ENCODE results near the gene LRP1B. TPM values are rescaled to one million over a fixed set of nuclear protein-coding genes. Genes with fewer than 3 reads are reported as not detected.

LRP1B gene
- total and polyA plus RNA-seq, 2 donors from 2014 or later: 0.69 to 1.2 TPM

DNA sequence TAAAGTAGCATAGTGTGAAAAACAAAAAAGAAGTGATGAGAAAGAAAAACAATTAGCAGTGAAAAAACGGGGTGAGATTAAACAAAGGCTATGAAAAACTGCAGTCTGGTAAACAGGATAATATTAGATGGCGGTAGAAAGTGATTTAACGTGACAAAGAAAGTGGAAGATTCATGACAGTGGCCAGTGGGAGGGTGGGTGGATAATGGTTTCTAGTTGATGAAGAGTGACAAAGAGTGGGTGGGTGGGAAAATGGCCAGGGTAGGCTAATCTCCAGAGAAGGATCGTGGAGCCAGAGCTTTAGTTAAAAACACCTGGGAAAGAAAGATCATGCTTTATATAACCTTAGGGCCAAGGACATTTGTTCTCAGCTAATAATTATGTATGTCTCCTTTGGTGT lies 1667.8 kb downstream of the LRP1B start:
- Histone ChIP-seq H3K27ac (ENCODE audit: low read depth in 2 of 2, low read length in 2 of 2) (no peak overlapping the region), H3K36me3 (ENCODE audit: control insufficient read depth in 2 of 3, insufficient read depth in 3 of 3, low read length in 3 of 3) (no peaks in the 10 kb centered on the region), H3K9me3 (ENCODE audit: control insufficient read depth in 2 of 3, insufficient read depth in 1 of 3, low read length in 3 of 3) (no peaks in the 10 kb centered on the region), H3K4me1 (ENCODE audit: control insufficient read depth in 2 of 3, insufficient read depth in 2 of 3, low read depth in 1 of 3, low read length in 3 of 3) (no peaks in the 10 kb centered on the region), H3K9ac (ENCODE audit: low read length in 3 of 3) (no peak overlapping the region), H3K4me3 (ENCODE audit: low read length in 3 of 3) (no peak overlapping the region), H3K27me3 (ENCODE audit: control insufficient read depth, insufficient read depth, low read length) (no peaks in the 10 kb centered on the region)
- DNase-seq: peak in 1 of 5 donors; percentile 7
- intact Hi-C loops (cut with DNase I): no loop called here
- FAIRE-seq: no peak
- TF ChIP-seq, protein P1, sequence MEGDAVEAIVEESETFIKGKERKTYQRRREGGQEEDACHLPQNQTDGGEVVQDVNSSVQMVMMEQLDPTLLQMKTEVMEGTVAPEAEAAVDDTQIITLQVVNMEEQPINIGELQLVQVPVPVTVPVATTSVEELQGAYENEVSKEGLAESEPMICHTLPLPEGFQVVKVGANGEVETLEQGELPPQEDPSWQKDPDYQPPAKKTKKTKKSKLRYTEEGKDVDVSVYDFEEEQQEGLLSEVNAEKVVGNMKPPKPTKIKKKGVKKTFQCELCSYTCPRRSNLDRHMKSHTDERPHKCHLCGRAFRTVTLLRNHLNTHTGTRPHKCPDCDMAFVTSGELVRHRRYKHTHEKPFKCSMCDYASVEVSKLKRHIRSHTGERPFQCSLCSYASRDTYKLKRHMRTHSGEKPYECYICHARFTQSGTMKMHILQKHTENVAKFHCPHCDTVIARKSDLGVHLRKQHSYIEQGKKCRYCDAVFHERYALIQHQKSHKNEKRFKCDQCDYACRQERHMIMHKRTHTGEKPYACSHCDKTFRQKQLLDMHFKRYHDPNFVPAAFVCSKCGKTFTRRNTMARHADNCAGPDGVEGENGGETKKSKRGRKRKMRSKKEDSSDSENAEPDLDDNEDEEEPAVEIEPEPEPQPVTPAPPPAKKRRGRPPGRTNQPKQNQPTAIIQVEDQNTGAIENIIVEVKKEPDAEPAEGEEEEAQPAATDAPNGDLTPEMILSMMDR (IDR thresholded peaks at IDR 0.05; ENCODE audit: borderline replicate concordance, extremely low read depth, insufficient read depth): no peak

DNA sequence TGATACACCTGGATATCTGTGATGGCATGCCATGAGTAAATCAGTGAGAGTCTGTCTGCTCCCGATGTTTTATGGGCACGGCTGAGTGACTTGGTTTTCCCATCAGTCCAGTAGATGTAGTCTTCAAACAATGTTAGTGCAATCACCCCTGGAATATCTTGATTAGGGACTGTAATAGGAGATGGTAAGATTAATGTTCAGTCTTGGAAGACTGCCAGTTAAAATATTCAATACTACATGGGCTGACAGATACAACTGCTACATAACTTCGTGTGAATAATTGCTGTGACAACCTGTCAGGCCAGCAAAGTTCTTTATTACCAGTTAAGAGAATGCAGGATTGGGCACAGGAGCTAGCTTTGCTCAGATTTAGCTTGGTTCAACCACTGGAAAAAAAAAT lies 1673.3 kb downstream of the LRP1B start:
- H3K36me3 ChIP-seq (ENCODE audit: control insufficient read depth in 2 of 3, insufficient read depth in 3 of 3, low read length in 3 of 3): no peaks in the 10 kb centered on the region
- intact Hi-C loops (cut with DNase I): no loop called here
- H3K27ac ChIP-seq (ENCODE audit: low read depth in 2 of 2, low read length in 2 of 2): no peak overlapping the region
- DNase-seq (peak in 3 of 5 donors; percentile 11 to 66 (median 62)), FAIRE-seq (no peak)
- H3K4me3 ChIP-seq (ENCODE audit: low read length in 3 of 3): no peak overlapping the region
- TF ChIP-seq, protein P1 (IDR thresholded peaks at IDR 0.05; ENCODE audit: borderline replicate concordance, extremely low read depth, insufficient read depth): no peak
- no peaks in the 10 kb centered on the region for H3K27me3 ChIP-seq (ENCODE audit: control insufficient read depth, insufficient read depth, low read length)
- no peak overlapping the region for H3K9ac ChIP-seq (ENCODE audit: low read length in 3 of 3)
- no peaks in the 10 kb centered on the region for H3K4me1 ChIP-seq (ENCODE audit: control insufficient read depth in 2 of 3, insufficient read depth in 2 of 3, low read depth in 1 of 3, low read length in 3 of 3)
- no peaks in the 10 kb centered on the region for H3K9me3 ChIP-seq (ENCODE audit: control insufficient read depth in 2 of 3, insufficient read depth in 1 of 3, low read length in 3 of 3)

DNA sequence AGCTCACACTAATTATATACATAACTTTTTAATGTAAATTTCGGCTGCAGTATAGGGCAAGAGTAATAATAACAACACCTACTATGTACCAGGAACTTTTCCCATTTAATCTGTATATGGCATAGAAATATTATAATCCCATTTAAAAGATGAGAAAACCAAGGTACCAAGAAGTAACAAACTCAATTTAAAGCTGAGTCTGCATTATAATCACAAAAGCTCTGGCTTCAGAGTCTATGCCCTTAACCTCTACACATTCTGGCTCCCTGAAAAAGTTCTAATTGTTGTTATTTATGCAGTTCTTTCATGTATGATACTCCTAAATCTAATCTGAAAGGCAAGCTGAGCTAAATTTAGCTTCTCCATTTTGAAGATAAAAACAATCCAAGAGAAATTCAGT lies 1675.5 kb downstream of the LRP1B start:
- no peaks in the 10 kb centered on the region for H3K4me1 ChIP-seq (ENCODE audit: control insufficient read depth in 2 of 3, insufficient read depth in 2 of 3, low read depth in 1 of 3, low read length in 3 of 3)
- no peak overlapping the region for H3K9ac ChIP-seq (ENCODE audit: low read length in 3 of 3)
- no peaks in the 10 kb centered on the region for H3K36me3 ChIP-seq (ENCODE audit: control insufficient read depth in 2 of 3, insufficient read depth in 3 of 3, low read length in 3 of 3)
- TF ChIP-seq, protein P1 (IDR thresholded peaks at IDR 0.05; ENCODE audit: borderline replicate concordance, extremely low read depth, insufficient read depth): no peak
- FAIRE-seq (no peak), DNase-seq (peak in 1 of 5 donors; percentile 3)
- intact Hi-C loops (cut with DNase I): no loop called here
- no peaks in the 10 kb centered on the region for H3K27me3 ChIP-seq (ENCODE audit: control insufficient read depth, insufficient read depth, low read length)
- no peaks in the 10 kb centered on the region for H3K9me3 ChIP-seq (ENCODE audit: control insufficient read depth in 2 of 3, insufficient read depth in 1 of 3, low read length in 3 of 3)
- no peak overlapping the region for H3K4me3 ChIP-seq (ENCODE audit: low read length in 3 of 3)
- H3K27ac ChIP-seq (ENCODE audit: low read depth in 2 of 2, low read length in 2 of 2): no peak overlapping the region

DNA sequence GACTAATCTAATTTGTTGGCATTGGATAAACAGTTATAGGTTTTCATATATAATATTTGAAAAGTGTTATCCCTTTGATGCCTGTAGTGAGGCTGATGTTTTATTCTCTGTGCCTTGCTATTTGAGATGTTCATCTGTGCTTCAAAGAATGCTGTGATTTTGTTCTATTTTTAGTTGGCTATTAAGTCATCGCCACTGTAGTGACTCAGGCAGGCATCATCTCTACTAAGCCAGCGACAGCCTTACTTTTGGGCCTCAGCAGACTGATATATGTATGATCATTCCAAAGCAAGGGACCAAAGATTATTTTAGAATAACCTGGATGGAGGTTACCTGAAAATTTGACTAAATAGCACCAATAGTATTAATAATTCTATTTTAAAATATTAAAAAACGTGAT lies 1676.1 kb downstream of the LRP1B start:
- FAIRE-seq (no peak), DNase-seq (no peak)
- H3K4me3 ChIP-seq (ENCODE audit: low read length in 3 of 3): no peak overlapping the region
- no peak overlapping the region for H3K27ac ChIP-seq (ENCODE audit: low read depth in 2 of 2, low read length in 2 of 2)
- no peaks in the 10 kb centered on the region for H3K4me1 ChIP-seq (ENCODE audit: control insufficient read depth in 2 of 3, insufficient read depth in 2 of 3, low read depth in 1 of 3, low read length in 3 of 3)
- no peaks in the 10 kb centered on the region for H3K36me3 ChIP-seq (ENCODE audit: control insufficient read depth in 2 of 3, insufficient read depth in 3 of 3, low read length in 3 of 3)
- H3K9ac ChIP-seq (ENCODE audit: low read length in 3 of 3): no peak overlapping the region
- TF ChIP-seq, protein P1 (IDR thresholded peaks at IDR 0.05; ENCODE audit: borderline replicate concordance, extremely low read depth, insufficient read depth): no peak
- intact Hi-C loops (cut with DNase I): no loop called here
- H3K9me3 ChIP-seq (ENCODE audit: control insufficient read depth in 2 of 3, insufficient read depth in 1 of 3, low read length in 3 of 3): no peaks in the 10 kb centered on the region
- no peaks in the 10 kb centered on the region for H3K27me3 ChIP-seq (ENCODE audit: control insufficient read depth, insufficient read depth, low read length)
